SIG-M5 (cell line): ENCODE measurements around the gene CEMIP.

ENCODE experiments used
- DNase-seq: peaks from one replicate; lab custom pipeline; 2025; lab: John Stamatoyannopoulos, UW

The CEMIP gene

GRCh38 chr15:80854104-80854503, 74.9 kb downstream of the CEMIP start:
- no peak for DNase-seq

DNA sequence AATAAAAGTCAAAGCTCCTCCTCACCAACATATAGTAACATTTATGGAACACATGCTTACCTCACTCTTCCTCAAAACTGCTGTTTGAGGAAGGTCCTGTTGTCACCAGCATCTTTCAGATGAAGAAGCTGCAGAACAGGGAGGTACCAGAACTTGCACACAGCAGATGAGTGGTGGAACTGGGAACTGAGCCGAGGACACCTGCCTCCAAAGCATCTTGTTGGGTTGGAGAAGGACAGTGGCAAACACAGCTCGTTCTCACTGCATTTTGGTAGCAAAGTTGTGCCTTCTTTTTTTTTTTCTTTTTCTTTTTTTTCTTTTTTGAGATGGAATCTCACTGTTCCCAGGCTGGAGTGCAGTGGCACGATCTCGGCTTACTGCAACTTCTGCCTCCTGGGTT, 76.0 kb downstream of the CEMIP start:
- DNase-seq = no peak

GRCh38 chr15:80856400-80856799, 77.2 kb downstream of the CEMIP start:
- DNase-seq = no peak

DNA sequence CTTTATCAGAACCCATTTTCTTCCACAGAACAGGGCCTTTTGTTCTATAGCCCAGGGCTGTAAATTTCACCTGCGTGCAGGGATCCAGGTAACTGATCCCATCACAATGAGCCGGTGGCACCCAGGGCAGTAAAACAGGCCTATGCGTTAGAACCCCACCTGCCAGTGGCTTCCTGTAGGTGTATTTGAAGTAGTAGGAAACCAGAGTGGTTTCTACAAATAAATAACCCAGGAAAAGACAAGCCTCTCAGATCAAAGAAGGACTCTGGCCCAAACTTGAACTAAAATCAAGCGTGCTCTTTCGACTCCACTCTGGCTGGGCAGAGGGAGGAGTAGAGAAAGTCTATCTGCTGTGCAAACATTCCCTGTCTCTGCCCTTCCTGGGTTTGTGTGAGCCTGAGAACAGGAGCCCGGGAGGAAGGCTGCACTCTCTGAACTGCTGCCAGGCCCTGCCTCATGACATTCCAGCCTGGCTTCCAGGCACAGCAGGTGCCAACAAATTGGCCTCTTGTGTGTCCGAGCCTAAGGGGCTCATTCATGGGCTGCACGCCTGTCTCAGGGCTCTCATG, 77.7 kb downstream of the CEMIP start:
- no peak for DNase-seq

- DNase-seq = no peak
Measured at GRCh38 chr15:80861731-80862170, 82.6 kb downstream of the CEMIP start.

- DNase-seq = no peak
Measured at GRCh38 chr15:80864666-80865065, 85.5 kb downstream of the CEMIP start.

- DNase-seq = no peak
Measured at GRCh38 chr15:80866936-80867335, 87.8 kb downstream of the CEMIP start.

DNA sequence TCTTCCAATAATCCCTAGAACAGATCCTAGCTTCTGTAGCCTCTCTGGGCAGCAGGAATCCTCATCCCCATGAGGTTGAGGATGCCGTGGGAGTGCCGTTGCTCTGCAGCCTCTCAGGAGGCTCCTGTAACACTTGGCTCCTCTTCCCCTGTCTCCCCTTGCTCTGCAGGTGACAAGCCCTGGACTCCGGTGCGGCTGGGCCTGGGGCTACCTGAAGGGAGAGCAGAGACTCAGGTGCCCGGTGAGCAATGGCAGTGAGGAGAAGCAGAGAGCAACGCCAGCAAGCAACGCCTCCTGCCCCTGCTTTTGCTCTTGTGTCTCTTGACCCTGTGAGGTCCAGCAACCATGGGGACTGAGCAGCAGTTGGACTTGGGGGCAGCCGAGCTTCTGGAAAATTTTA, 91.2 kb downstream of the CEMIP start:
- no peak for DNase-seq

DNA sequence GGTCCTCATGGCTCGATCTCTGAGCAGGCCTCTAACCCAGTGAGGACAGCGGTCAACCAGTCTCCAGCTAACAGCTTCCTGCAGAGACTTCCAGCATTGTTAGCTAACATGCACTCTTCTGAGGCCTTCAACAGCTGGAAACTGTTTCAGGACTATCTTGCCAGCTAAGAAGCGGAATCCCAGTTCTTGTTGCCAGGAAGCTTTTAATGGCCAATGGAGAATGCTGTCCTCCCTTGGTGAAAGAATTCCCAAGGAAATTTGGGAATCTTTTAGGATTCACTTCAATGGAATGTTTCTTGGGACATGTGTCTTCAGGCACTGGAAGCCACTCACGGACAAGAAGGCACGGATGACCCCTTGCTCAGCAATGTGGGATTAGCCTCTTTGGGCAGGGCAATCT, 91.7 kb downstream of the CEMIP start:
- DNase-seq = no peak

DNA sequence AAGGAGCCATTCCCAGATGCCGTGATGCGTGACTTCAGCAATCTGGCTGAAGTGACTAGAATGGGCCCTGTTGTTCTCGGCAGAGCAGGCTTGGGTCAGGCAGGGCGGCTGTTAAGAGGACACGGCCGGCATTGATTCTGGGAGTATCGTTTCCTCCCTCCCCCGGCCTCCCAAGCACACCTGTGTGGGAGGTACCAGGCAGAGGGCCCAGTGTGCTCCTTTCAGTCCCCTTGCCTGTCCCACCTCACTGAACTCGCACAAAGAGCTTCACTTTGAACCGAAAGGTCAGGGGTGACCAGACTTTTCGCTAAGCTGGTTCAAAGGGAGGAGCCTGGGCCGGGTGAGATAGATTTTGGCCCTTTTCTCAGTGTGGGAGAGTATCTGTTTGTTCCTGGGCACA, 92.7 kb downstream of the CEMIP start:
- DNase-seq = no peak

GRCh38 chr15:80873366-80873952, 94.3 kb downstream of the CEMIP start:
- no peak for DNase-seq

- no peak for DNase-seq
Measured at GRCh38 chr15:80875568-80876347, 96.6 kb downstream of the CEMIP start.

DNA sequence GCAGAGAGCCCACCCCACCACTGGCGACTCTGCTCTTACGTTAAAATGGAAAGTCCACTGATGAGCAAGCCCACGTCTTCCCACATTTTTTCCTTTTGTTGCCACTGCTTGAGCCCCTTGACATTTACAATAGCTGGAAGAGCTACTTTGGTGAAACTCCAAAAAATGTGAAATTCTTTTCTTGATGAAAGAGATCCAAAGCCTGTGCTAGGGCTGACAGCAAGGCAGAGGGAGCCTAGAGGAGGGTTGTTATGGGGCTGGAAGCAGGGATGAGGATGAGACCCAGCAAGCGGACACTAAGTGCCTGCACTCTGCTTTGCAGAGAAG, 97.1 kb downstream of the CEMIP start:
- DNase-seq = no peak

GRCh38 chr15:80878242-80878866, 99.2 kb downstream of the CEMIP start:
- DNase-seq = no peak

DNA sequence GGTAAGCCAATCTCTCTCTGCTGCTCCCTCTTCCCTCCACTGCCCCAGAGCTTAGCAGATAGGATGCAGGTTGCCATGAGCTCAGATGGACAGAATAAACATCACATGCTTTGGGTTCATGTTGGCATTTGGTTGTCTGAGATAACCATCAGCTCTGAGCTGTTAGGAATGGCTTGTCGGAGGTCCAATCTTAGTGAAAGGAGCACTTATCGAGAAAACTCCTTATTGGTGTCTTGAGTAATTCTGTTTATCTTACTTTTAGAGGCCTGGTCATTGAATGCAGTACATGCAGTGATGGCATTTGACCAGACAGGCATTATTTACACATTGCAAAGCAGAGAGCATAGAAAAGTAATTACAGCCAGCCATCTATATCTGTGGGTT, 99.7 kb downstream of the CEMIP start:
- no peak for DNase-seq

GRCh38 chr15:80880086-80880485, 100.9 kb downstream of the CEMIP start:
- no peak for DNase-seq

- no peak for DNase-seq
Measured at GRCh38 chr15:80883641-80884040, 104.5 kb downstream of the CEMIP start.

DNA sequence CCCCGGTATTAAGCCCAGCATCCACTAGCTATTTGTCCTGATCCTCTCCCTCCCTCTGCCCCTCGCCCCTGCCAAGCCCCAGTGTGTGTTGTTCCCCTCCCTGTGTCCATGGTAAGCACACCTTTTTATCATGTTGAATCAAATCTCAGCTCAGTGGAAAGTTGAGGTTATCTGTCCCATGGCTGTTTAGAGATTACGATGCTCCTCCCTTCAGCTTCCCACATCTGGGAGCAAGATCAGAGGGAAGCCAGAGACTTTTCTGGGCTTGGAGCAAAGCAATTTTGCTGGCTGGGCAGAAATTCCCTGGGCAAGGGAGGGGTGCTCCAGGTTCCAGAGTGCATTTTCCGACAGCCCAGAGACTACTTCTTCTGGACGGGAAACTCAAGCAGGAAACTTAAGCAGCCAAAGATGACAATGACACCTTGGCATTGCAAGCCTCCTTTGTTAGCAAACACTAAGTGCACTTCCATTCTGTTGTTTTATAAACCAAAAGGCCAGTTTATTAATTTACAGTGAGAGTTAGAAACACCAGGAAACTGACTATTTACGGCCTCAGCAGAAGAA, 105.9 kb downstream of the CEMIP start:
- no peak for DNase-seq

- DNase-seq = no peak
Measured at GRCh38 chr15:80887148-80887547, 108.0 kb downstream of the CEMIP start.

DNA sequence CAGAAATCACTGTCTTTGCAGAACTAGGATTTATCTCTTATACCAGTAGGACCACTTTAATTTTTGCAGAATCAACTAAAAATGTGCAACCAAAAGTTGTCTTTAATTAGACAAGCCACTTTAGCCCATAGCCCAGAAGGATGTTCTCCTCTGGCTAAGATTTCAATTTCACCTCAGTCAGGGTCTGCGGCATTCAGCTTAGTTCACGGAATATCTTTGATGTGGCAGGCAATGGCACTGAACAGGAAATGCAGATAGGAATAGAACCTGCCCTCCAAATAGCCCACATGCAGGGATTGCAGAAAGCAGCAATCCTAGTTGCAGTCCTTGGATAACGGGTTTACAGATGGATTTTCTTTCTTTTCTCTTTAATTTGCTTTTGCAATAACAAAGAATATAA, 109.7 kb downstream of the CEMIP start:
- DNase-seq = no peak

DNA sequence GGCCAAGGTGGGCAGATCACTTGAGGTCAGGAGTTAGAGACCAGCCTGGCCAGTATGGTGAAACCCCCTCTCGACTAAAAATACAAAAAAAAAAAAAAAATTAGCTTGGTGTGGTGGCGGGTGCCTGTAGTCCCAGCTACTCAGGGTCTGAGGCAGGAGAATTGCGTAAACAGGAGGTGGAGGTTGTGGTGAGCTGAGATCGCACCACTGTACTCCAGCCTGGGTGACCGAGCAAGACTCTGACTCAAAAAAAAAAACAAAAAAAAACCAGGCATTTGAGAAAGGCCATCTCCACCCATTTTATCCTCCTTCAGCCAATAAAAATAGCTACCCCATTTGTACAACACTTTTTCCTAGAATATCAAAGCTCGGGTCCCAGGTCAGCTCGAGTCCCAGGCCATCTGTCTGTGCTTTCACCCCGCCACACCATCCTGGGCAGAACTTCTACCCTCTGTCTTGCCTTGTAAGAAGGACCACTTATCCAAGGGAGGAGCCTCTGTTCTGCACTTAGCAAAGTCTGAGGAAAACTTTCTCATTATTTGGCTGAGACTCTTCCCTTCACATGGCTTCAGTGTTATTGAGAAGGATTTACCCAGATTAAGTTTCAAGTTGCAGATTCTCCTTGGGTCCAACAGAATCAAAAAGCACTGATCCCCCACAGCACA, 111.3 kb downstream of the CEMIP start:
- no peak for DNase-seq

GRCh38 chr15:80891006-80891405, 111.8 kb downstream of the CEMIP start:
- DNase-seq = no peak
